ENCODE data around the gene HES6.

DNA sequence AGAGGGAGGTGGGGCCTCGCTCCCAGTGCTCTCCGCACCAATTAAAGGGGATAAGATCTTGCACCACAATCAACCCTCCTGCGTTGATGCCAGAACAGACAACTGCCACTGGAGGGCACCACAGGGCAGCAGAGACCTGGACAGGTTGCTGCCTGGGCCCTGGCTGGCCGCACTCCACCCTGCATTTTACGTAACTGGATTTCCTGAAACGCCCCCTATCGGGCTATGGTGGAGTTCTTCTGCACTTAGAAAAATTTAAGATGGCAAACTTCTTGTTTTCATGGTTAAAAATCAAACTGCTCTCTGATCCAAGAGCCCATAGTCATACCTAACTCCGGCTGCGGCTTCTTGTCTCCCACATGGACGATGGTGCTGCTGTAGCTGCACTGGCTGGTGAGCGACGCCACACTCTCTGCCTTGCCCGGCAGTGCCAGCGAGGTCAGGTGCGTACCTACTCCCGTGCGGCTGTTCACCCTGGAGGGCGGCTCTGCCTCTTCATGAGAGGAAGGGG lies 16.8 kb upstream of the HES6 start:
- TF ChIP-seq, protein P1, sequence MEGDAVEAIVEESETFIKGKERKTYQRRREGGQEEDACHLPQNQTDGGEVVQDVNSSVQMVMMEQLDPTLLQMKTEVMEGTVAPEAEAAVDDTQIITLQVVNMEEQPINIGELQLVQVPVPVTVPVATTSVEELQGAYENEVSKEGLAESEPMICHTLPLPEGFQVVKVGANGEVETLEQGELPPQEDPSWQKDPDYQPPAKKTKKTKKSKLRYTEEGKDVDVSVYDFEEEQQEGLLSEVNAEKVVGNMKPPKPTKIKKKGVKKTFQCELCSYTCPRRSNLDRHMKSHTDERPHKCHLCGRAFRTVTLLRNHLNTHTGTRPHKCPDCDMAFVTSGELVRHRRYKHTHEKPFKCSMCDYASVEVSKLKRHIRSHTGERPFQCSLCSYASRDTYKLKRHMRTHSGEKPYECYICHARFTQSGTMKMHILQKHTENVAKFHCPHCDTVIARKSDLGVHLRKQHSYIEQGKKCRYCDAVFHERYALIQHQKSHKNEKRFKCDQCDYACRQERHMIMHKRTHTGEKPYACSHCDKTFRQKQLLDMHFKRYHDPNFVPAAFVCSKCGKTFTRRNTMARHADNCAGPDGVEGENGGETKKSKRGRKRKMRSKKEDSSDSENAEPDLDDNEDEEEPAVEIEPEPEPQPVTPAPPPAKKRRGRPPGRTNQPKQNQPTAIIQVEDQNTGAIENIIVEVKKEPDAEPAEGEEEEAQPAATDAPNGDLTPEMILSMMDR (conservative IDR thresholded peaks at IDR 0.05; ENCODE audit: low read length): peak; percentile 92
- TF ChIP-seq EZH2phosphoT487 (IDR thresholded peaks at IDR 0.05; ENCODE audit: borderline replicate concordance, low read depth, low read length): no peak
